Upper lobe of right lung (tissue), 1 donor: ENCODE measurements around the gene ULBP3. TPM values are rescaled to one million over a fixed set of nuclear protein-coding genes. Genes with fewer than 3 reads are reported as not detected.

Experiments used
- ATAC-seq: fragments of 200-7000 bp; cut with Tn5 transposase; one replicate; pipeline ENCODE4 v1.9.1; 2020; ENCODE audit warnings: mild to moderate bottlenecking, moderate library complexity
- DNase-seq: peaks from one replicate; pipeline ENCODE4 v3.0.0-alpha.2; 2020
- H3K27ac ChIP-seq: fragments of 200-600 bp; one replicate; pipeline ENCODE4 v1.8.0; 2022
- H3K27me3 ChIP-seq: fragments of 200-600 bp; one replicate; pipeline ENCODE4 v1.8.0; 2022; ENCODE audit warnings: mild to moderate bottlenecking
- H3K36me3 ChIP-seq: fragments of 200-600 bp; one replicate; pipeline ENCODE4 v1.8.0; 2022
- H3K4me1 ChIP-seq: fragments of 200-600 bp; one replicate; pipeline ENCODE4 v1.8.0; 2022
- H3K4me3 ChIP-seq: fragments of 200-600 bp; one replicate; pipeline ENCODE4 v1.8.0; 2022; ENCODE audit warnings: mild to moderate bottlenecking
- H3K9me3 ChIP-seq: fragments of 200-600 bp; one replicate; pipeline ENCODE4 v1.8.0; 2022
- CTCF ChIP-seq: fragments of 200-600 bp; IDR thresholded peaks from one replicate; pipeline ENCODE4 v1.8.0; 2022; ENCODE audit warnings: antibody characterized with exemption
- intact Hi-C: fragments of 100-400 bp; cut with DNase I; formaldehyde crosslinking; loops from one replicate; pipeline ENCODE4 v1.11.0; 2022
- total RNA-seq: library from RNA; stranded (reverse); fragmentation: NEBNext Ultra II Directional; extraction: Animal tissue kit (Norgen Biotek cat#: 25700); gene quantifications from one replicate; pipeline ENCODE4 v1.2.1, GENCODE V29; 2021
- donor health status: DM: no; HTN: yes; CAD: no; lungs with severe emphysema.

The ULBP3 gene
- total RNA-seq, 1 donor from 2014 or later = 3.8 TPM

- DNase-seq (no peak), ATAC-seq (no peak)
- H3K4me1 ChIP-seq = no peaks in the 10 kb centered on the region
- no peak for TF ChIP-seq CTCF
- no peak overlapping the region for H3K27ac ChIP-seq
- intact Hi-C loops = no loop called here
- H3K4me3 ChIP-seq = no peak overlapping the region
- H3K27me3 ChIP-seq = peaks cover 6% of the 10 kb centered on the region
- no peaks in the 10 kb centered on the region for H3K9me3 ChIP-seq
- no peaks in the 10 kb centered on the region for H3K36me3 ChIP-seq
These were observed 20.8 kb downstream of the ULBP3 start for GRCh38 chr6:150048099-150048498.

DNA sequence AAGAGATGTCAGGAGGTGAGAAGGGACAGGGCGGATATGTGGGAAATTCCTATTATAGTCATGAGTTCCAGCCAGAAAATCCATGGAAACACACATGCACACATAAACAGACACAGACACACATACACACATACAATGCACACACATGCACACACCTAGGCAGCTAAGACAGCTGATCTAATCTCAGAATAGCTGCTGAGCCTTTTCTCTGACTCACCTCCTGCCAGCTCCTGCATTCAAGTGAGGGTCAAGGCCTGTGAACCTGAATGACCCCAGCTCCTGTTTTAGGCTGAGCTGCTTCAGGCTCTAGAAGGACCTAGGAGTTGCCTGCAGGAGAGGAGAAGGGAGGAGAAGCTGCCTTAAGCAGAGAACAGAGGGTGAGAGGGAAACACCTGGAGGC, 22.0 kb downstream of the ULBP3 start:
- Histone ChIP-seq H3K4me3 (no peak overlapping the region), H3K27ac (no peak overlapping the region), H3K27me3 (peaks cover 6% of the 10 kb centered on the region), H3K4me1 (no peaks in the 10 kb centered on the region), H3K9me3 (no peaks in the 10 kb centered on the region), H3K36me3 (no peaks in the 10 kb centered on the region)
- no peak for TF ChIP-seq CTCF
- ATAC-seq = no peak
- DNase-seq = no peak
- intact Hi-C loops = no loop called here

GRCh38 chr6:150044621-150045145, 24.2 kb downstream of the ULBP3 start:
- TF ChIP-seq CTCF = no peak
- H3K36me3 ChIP-seq = no peaks in the 10 kb centered on the region
- no peaks in the 10 kb centered on the region for H3K4me1 ChIP-seq
- H3K4me3 ChIP-seq = no peak overlapping the region
- DNase-seq = no peak
- intact Hi-C loops = no loop called here
- no peak for ATAC-seq
- peaks cover 16% of the 10 kb centered on the region for H3K27me3 ChIP-seq
- no peak overlapping the region for H3K27ac ChIP-seq
- no peaks in the 10 kb centered on the region for H3K9me3 ChIP-seq

- no peak overlapping the region for H3K27ac ChIP-seq
- TF ChIP-seq CTCF = no peak
- intact Hi-C loops = no loop called here
- no peaks in the 10 kb centered on the region for H3K4me1 ChIP-seq
- H3K9me3 ChIP-seq = no peaks in the 10 kb centered on the region
- no peaks in the 10 kb centered on the region for H3K36me3 ChIP-seq
- ATAC-seq (peak; percentile 23), DNase-seq (no peak)
- no peak overlapping the region for H3K4me3 ChIP-seq
- peaks cover 26% of the 10 kb centered on the region for H3K27me3 ChIP-seq
These were observed 25.2 kb downstream of the ULBP3 start for GRCh38 chr6:150043501-150044412.

GRCh38 chr6:150043096-150043495, 25.8 kb downstream of the ULBP3 start:
- no peak for TF ChIP-seq CTCF
- H3K27ac ChIP-seq = no peak overlapping the region
- peaks cover under 1% of the 10 kb centered on the region for H3K4me1 ChIP-seq
- H3K36me3 ChIP-seq = no peaks in the 10 kb centered on the region
- intact Hi-C loops = no loop called here
- H3K4me3 ChIP-seq = no peak overlapping the region
- DNase-seq (no peak), ATAC-seq (no peak)
- H3K27me3 ChIP-seq = peaks cover 32% of the 10 kb centered on the region
- H3K9me3 ChIP-seq = no peaks in the 10 kb centered on the region
